Large intestine (tissue), 3 donors: Measurements from ENCODE around the gene EIF1AY. TPM values are rescaled to one million over a fixed set of nuclear protein-coding genes. Genes with fewer than 3 reads are reported as not detected.
A peak's percentile ranks its signal among the peaks of the same experiment; 100 is the strongest.

ENCODE experiments used
- DNase-seq, 2 donors: peaks; one replicate each; pipeline versions ENCODE4 v3.0.0 to v3.0.0-alpha.2; 2013
- H3K27ac ChIP-seq: one replicate; pipeline ENCODE4 v1.5.1; 2013; ENCODE audit warnings: low read length
- H3K27me3 ChIP-seq: 2 replicates; pipeline ENCODE4 v1.6.1; 2013; ENCODE audit warnings: low read length; ENCODE audit not compliant: control insufficient read depth, insufficient read depth
- H3K36me3 ChIP-seq: 2 replicates; pipeline ENCODE4 v1.6.1; 2013; ENCODE audit warnings: low read length; ENCODE audit not compliant: control insufficient read depth, insufficient read depth
- H3K4me1 ChIP-seq: one replicate; pipeline ENCODE4 v1.6.1; 2013; ENCODE audit warnings: low read length; ENCODE audit not compliant: control insufficient read depth, insufficient read depth
- H3K4me3 ChIP-seq: one replicate; pipeline ENCODE4 v1.5.1; 2013; ENCODE audit warnings: low read length
- H3K9me3 ChIP-seq: one replicate; pipeline ENCODE4 v1.6.1; 2013; ENCODE audit warnings: mild to moderate bottlenecking, low read depth, low read length, moderate library complexity; ENCODE audit not compliant: control insufficient read depth
- WGBS: methylation state at CpG from one replicate; pipeline ENCODE4 v1.1.5; 2013; ENCODE audit warnings: low lambda C conversion rate; ENCODE audit not compliant: insufficient coverage; 5-methylcytosine and 5-hydroxymethylcytosine counted together
- polyA plus RNA-seq: library from polyadenylated mRNA; unstranded; fragments of 120-200 nt; gene quantifications from one replicate; pipeline ENCODE4 v1.2.1, GENCODE V29; 2013

The EIF1AY gene
- polyA plus RNA-seq, 1 donor, result 38.6 TPM

- Histone ChIP-seq H3K4me3 (no peak overlapping the region), H3K36me3 (no peaks in the 10 kb centered on the region), H3K27ac (no peak overlapping the region), H3K27me3 (no peaks in the 10 kb centered on the region), H3K9me3 (no peaks in the 10 kb centered on the region), H3K4me1 (no peaks in the 10 kb centered on the region)
- DNase-seq, result no peak
- no CpG with 5 or more reads among the region's 2 CpGs for WGBS
Observed at GRCh38 chrY:20558677-20559076, 16.9 kb upstream of the EIF1AY start.

DNA sequence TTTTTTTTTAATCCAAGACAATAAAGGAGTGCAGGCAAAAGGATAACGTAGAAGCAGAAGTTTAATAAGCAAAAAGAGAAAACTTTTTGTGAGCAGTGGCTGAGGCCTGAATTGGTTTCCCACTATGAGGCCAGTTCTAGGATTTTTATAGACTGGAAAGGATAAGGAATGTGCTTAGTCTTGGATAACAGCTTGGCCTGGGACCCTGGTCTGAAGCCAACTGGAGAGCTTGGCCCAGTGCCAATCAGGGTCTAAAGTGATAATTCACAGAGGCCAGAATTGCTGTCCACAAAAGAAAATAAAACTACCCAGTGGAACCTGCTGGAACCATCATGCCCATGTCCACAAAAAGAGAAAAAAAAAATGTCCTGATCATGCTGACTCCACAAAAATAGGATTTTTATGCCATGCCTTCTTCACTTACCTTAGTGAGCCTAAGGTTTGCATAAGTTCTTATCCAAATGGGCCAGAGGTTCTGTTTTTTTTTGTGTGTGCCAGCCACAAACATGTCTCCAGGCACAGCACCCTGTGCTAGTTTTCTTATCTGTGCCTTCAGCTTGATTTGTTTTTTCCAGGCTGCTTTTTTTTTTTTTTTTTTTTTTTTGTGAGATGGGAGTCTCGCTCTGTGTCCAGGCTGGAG is 15.6 kb upstream of the EIF1AY start:
- Histone ChIP-seq H3K4me3 (no peak overlapping the region), H3K36me3 (no peaks in the 10 kb centered on the region), H3K27ac (no peak overlapping the region), H3K9me3 (no peaks in the 10 kb centered on the region), H3K4me1 (no peaks in the 10 kb centered on the region), H3K27me3 (no peaks in the 10 kb centered on the region)
- no peak for DNase-seq
- no CpG with 5 or more reads among the region's 2 CpGs for WGBS

DNA sequence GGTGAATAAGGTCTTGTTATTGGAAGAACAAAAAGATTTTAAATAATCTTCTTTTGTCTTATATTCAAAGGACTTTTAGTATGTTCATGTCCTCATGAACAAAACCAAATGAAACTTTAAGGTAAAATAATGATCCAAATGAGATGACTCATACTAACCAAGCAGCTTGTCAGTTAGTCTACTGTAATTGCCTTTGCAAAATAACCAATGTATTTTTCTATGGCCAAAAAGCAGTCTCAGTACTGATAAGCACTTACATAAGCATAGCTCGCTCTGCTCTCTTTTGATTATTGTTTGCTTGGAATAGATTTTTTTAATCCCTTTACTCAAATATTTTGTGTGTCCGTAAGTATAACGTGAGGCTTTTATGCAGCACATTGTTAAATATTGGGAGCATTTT is 4.3 kb upstream of the EIF1AY start:
- Histone ChIP-seq H3K27me3 (no peaks in the 10 kb centered on the region), H3K27ac (no peak overlapping the region), H3K4me3 (no peak overlapping the region), H3K36me3 (no peaks in the 10 kb centered on the region), H3K4me1 (no peaks in the 10 kb centered on the region), H3K9me3 (no peaks in the 10 kb centered on the region)
- DNase-seq, result no peak
- no CpG with 5 or more reads among the region's 3 CpGs for WGBS

DNA sequence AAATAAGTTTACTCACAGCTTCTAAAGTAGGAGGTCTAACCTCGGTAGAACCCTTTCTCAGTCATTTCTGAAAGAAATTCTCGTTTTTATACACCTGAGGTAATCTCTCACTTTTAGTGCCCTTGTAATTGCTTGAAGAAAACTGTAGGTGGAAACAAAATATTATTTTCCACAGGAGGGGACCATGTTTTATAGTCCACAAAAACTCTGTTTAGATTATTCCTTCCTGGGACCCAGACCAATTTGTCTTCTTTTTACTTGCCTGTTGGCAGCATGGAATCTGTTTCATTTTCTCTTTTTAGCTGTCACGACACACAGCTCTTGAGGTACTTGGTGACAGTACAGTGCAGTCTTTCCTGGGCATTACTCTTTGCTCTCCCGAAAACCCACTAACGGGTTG is 930 bp downstream of the EIF1AY start:
- no CpG with 5 or more reads among the region's 5 CpGs for WGBS
- H3K36me3 ChIP-seq, result no peaks in the 10 kb centered on the region
- peak overlapping the region; percentile 82 for H3K4me3 ChIP-seq
- peak in 1 of 2 donors; percentile 5 for DNase-seq
- H3K9me3 ChIP-seq, result no peaks in the 10 kb centered on the region
- no peaks in the 10 kb centered on the region for H3K27me3 ChIP-seq
- H3K4me1 ChIP-seq, result no peaks in the 10 kb centered on the region
- H3K27ac ChIP-seq, result peak overlapping the region; percentile 97

GRCh38 chrY:20578206-20578605 is 2.6 kb downstream of the EIF1AY start:
- Histone ChIP-seq H3K4me3 (no peak overlapping the region), H3K36me3 (no peaks in the 10 kb centered on the region), H3K4me1 (no peaks in the 10 kb centered on the region), H3K27ac (no peak overlapping the region), H3K9me3 (no peaks in the 10 kb centered on the region), H3K27me3 (no peaks in the 10 kb centered on the region)
- no CpG with 5 or more reads among the region's 3 CpGs for WGBS
- no peak for DNase-seq

- no peaks in the 10 kb centered on the region for H3K9me3 ChIP-seq
- H3K36me3 ChIP-seq, result no peaks in the 10 kb centered on the region
- H3K27me3 ChIP-seq, result no peaks in the 10 kb centered on the region
- no peak overlapping the region for H3K4me3 ChIP-seq
- H3K4me1 ChIP-seq, result no peaks in the 10 kb centered on the region
- 100% methylated on average over 1 of the region's 3 CpGs for WGBS
- no peak for DNase-seq
- no peak overlapping the region for H3K27ac ChIP-seq
Observed at GRCh38 chrY:20581687-20582086, 6.1 kb downstream of the EIF1AY start.

GRCh38 chrY:20586161-20586560 is 10.6 kb downstream of the EIF1AY start:
- WGBS, result no CpG with 5 or more reads among the region's 4 CpGs
- no peak for DNase-seq
- Histone ChIP-seq H3K4me3 (no peak overlapping the region), H3K4me1 (no peaks in the 10 kb centered on the region), H3K27ac (no peak overlapping the region), H3K27me3 (no peaks in the 10 kb centered on the region), H3K36me3 (peaks cover 5% of the 10 kb centered on the region), H3K9me3 (no peaks in the 10 kb centered on the region)

Other genes with a start within 250 kb of the EIF1AY start
- gene RPS4Y2, start 180.3 kb downstream of the EIF1AY start, polyA plus RNA-seq, result not detected